NCI-H2029 treated with DMSO at 0.1 percent for 48 hours (cell line): ENCODE measurements around the gene XIST.
"Not testable (repeated sequence)": the region's sequence is repeated elsewhere in the genome, so short reads cannot be mapped to it uniquely, and the experiment has no call there.

Source experiments
- DNase-seq: peaks from one replicate; lab custom pipeline; 2025; lab: John Stamatoyannopoulos, UW

Gene XIST

GRCh38 chrX:73804109-73804508 lies 48.4 kb downstream of the XIST start:
- not testable (repeated sequence) for DNase-seq

GRCh38 chrX:73799888-73800287 lies 52.6 kb downstream of the XIST start:
- DNase-seq = no peak

DNA sequence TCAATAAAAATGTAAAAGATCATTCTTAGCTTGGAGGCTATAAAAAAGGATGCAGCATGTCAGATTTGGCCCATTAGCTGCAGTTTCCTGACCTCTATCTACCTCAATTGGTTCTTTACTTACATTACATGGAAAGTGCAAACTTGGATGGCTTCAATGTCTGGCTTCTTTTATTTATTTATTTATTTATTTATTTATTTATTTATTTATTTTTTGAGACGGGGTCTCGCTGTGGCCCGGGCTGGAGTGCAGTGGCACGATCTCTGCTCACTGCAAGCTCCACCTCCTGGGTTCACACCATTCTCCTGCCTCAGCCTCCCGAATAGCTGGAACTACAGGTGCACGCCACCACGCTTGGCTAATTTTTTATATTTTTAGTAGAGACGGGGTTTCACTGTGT lies 60.0 kb downstream of the XIST start:
- DNase-seq = not testable (repeated sequence)

GRCh38 chrX:73785493-73785892 lies 67.0 kb downstream of the XIST start:
- DNase-seq = no peak
